PFSK-1 (cell line): Measurements from ENCODE around the gene IFT25.

Experiments used
- FOXP2 ChIP-seq: optimal IDR thresholded peaks from 2 replicates; pipeline ENCODE3; 2011; ENCODE audit warnings: borderline replicate concordance, control low read depth, inconsistent platforms; ENCODE audit not compliant: insufficient read depth; ENCODE audit errors: extremely low read length, extremely low read depth
- POLR2AphosphoS5 ChIP-seq: IDR thresholded peaks from 2 replicates; pipeline ENCODE4 v1.6.1; 2012; ENCODE audit warnings: low read depth, mild to moderate bottlenecking, control low read depth, low read length, moderate library complexity
- SIN3A ChIP-seq: IDR thresholded peaks from 2 replicates; pipeline ENCODE4 v1.6.1; 2012; ENCODE audit warnings: mild to moderate bottlenecking, low read length, moderate library complexity, borderline replicate concordance; ENCODE audit not compliant: insufficient read depth
- TAF1 ChIP-seq: IDR thresholded peaks from 2 replicates; pipeline ENCODE4 v1.6.1; 2012; ENCODE audit warnings: low read length, control low read depth, borderline replicate concordance; ENCODE audit not compliant: insufficient read depth
- TF ChIP-seq, protein P1 (sequence below), 2 experiments: IDR thresholded peaks; 2 replicates each; pipeline versions ENCODE4 v1.6.1 to v1.8.0; 2011 to 2012; ENCODE audit warnings: low read depth in 2 of 2, low read length in 2 of 2, control low read depth in 1 of 2, inconsistent platforms in 1 of 2, mild to moderate bottlenecking in 1 of 2, moderate library complexity in 1 of 2; ENCODE audit not compliant: insufficient read depth in 1 of 2

Gene IFT25

DNA sequence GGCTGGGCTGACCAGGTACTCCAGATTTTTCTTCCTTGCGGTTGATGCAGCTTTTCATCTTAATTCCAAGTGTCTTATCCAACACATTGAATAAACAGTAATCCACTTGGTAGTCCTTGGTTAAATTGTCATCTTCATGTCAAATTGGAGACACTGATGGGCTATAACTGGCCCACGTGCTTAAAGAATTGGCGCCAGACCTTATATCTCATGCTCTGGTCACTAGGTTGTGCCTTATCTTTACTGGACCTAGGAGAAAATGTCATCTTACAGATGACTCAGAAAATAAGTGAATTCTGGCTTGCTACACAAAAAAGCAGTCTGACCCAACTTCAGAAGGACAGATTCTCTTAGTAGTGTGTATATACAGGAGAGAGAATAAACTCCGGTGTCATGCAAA lies 16.9 kb upstream of the IFT25 start:
- TF ChIP-seq FOXP2 (no peak), POLR2AphosphoS5 (no peak), SIN3A (no peak)

GRCh38 chr1:53959664-53960250 lies 14.3 kb upstream of the IFT25 start:
- TF ChIP-seq POLR2AphosphoS5 (no peak), FOXP2 (no peak), SIN3A (no peak), TAF1 (no peak)
- TF ChIP-seq, protein P1, sequence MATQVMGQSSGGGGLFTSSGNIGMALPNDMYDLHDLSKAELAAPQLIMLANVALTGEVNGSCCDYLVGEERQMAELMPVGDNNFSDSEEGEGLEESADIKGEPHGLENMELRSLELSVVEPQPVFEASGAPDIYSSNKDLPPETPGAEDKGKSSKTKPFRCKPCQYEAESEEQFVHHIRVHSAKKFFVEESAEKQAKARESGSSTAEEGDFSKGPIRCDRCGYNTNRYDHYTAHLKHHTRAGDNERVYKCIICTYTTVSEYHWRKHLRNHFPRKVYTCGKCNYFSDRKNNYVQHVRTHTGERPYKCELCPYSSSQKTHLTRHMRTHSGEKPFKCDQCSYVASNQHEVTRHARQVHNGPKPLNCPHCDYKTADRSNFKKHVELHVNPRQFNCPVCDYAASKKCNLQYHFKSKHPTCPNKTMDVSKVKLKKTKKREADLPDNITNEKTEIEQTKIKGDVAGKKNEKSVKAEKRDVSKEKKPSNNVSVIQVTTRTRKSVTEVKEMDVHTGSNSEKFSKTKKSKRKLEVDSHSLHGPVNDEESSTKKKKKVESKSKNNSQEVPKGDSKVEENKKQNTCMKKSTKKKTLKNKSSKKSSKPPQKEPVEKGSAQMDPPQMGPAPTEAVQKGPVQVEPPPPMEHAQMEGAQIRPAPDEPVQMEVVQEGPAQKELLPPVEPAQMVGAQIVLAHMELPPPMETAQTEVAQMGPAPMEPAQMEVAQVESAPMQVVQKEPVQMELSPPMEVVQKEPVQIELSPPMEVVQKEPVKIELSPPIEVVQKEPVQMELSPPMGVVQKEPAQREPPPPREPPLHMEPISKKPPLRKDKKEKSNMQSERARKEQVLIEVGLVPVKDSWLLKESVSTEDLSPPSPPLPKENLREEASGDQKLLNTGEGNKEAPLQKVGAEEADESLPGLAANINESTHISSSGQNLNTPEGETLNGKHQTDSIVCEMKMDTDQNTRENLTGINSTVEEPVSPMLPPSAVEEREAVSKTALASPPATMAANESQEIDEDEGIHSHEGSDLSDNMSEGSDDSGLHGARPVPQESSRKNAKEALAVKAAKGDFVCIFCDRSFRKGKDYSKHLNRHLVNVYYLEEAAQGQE (IDR thresholded peaks at IDR 0.05; ENCODE audit: insufficient read depth in 1 of 2, low read depth in 2 of 2, low read length in 2 of 2): no peak

DNA sequence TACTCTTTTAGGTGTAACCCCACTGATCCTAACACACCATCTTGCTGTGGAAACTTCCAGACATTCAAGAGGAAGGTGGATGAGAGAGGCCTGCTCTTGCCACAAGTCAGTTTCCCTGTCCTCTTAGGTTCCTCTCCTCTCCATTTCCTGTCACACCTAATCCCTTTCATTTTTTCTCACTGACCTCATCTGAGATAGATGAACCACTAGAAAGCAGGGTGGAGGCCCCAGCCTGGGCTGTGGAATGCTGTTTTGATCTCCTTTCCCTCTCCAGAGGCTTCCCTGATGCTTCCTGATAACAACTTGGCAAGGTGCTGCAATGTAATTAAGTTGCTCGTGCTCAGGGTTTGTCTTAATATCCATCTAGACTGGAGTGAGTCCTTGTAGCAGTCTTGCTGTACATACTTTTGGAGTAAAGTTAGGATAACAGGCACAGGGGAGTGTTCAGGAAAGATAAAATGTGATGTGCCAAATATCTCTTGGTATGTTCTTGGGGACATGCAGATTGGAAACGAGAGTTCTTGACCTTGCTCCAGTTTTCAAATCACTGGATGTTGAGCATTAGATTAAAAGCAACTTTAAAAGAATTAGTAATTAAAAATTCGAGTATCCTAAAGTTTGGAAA lies 11.8 kb upstream of the IFT25 start:
- no peak for TF ChIP-seq SIN3A
- TF ChIP-seq, protein P1 (IDR thresholded peaks at IDR 0.05; ENCODE audit: insufficient read depth in 1 of 2, low read depth in 2 of 2, low read length in 2 of 2): no peak
- no peak for TF ChIP-seq TAF1
- TF ChIP-seq FOXP2: no peak

GRCh38 chr1:53956308-53957168 lies 11.0 kb upstream of the IFT25 start:
- TF ChIP-seq, protein P1 (IDR thresholded peaks at IDR 0.05; ENCODE audit: insufficient read depth in 1 of 2, low read depth in 2 of 2, low read length in 2 of 2): no peak
- TF ChIP-seq FOXP2 (no peak), TAF1 (no peak), POLR2AphosphoS5 (no peak), SIN3A (no peak)

DNA sequence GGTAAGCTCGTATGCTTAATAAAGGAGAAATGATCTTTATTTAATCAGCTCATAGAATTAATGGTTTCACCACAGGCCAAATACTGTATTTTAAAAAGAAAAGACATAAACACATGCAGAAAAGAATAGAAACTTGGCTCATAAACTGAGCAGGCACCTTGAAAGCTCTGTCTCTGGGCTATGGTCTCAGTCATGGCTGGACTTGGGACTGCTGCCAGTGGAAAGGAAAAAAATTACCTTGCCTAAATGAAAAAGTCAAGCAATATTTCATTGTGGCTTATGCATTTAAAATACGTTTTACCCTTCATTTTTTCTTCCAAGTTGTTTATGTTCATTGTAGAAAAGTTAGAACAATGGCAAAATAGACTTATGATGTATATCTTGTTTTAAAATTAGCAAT lies 8.6 kb upstream of the IFT25 start:
- no peak for TF ChIP-seq POLR2AphosphoS5
- TF ChIP-seq SIN3A: no peak
- TF ChIP-seq TAF1: no peak

DNA sequence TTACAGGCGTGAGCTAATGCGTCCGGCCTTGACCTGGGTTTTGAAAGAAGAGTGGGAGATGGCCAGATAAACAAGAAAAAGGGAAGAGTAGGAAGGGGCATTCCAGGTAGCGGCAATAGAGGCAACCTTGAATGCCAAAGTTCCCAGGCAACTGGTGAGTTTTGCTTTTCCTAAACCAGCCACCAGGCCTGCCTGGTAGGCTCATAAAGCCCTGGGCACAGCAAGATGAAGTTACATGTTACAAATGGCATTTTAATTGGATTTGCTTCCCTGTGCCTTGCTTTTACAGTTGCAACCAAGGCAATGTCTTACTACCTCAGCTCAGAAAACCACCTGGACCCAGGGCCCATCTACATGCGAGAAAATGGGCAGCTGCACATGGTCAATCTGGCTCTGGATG lies 6.2 kb upstream of the IFT25 start:
- TF ChIP-seq SIN3A (no peak), TAF1 (no peak), FOXP2 (no peak), POLR2AphosphoS5 (no peak)
- TF ChIP-seq, protein P1 (IDR thresholded peaks at IDR 0.05; ENCODE audit: insufficient read depth in 1 of 2, low read depth in 2 of 2, low read length in 2 of 2): no peak
